KMS-11 (cell line): ENCODE data around the gene CACNG4.

Experiments
- H2AFZ ChIP-seq: fragments of 200-600 bp; sonication (generic); 2 replicates; pipeline ENCODE4 v1.6.1; 2016; ENCODE audit warnings: antibody characterized with exemption, mixed run types, low read depth
- H3K27ac ChIP-seq: fragments of 200-600 bp; sonication (generic); 2 replicates; pipeline ENCODE4 v1.6.1; 2016; ENCODE audit warnings: mild to moderate bottlenecking, mixed run types
- H3K27me3 ChIP-seq: fragments of 200-600 bp; sonication (generic); 2 replicates; pipeline ENCODE4 v1.6.1; 2017; ENCODE audit warnings: mild to moderate bottlenecking, low read depth, mixed run types, moderate library complexity; ENCODE audit not compliant: insufficient read depth
- H3K36me3 ChIP-seq: fragments of 200-600 bp; sonication (generic); 2 replicates; pipeline ENCODE4 v1.6.1; 2017; ENCODE audit warnings: mild to moderate bottlenecking, mixed run types; ENCODE audit not compliant: insufficient read depth
- H3K4me1 ChIP-seq: fragments of 200-600 bp; sonication (generic); 2 replicates; pipeline ENCODE4 v1.6.1; 2016; ENCODE audit warnings: mild to moderate bottlenecking, low read depth, mixed run types; ENCODE audit not compliant: poor library complexity, severe bottlenecking
- H3K4me2 ChIP-seq: fragments of 200-600 bp; sonication (generic); 2 replicates; pipeline ENCODE4 v1.7.0; 2016; ENCODE audit warnings: mild to moderate bottlenecking, mixed run types
- H3K4me3 ChIP-seq: fragments of 200-600 bp; sonication (generic); IDR thresholded peaks from 2 replicates; pipeline ENCODE4 v1.6.1; 2017; ENCODE audit warnings: low read depth, low read length, mixed read lengths; ENCODE audit not compliant: insufficient read depth
- H3K79me2 ChIP-seq: fragments of 200-600 bp; sonication (generic); 2 replicates; pipeline ENCODE4 v1.6.1; 2016; ENCODE audit warnings: low read depth, mixed run types; ENCODE audit not compliant: insufficient read depth
- H3K9ac ChIP-seq: fragments of 200-600 bp; sonication (generic); 2 replicates; pipeline ENCODE4 v1.6.1; 2016; ENCODE audit warnings: mild to moderate bottlenecking, mixed run types
- H4K20me1 ChIP-seq: fragments of 200-600 bp; sonication (generic); 2 replicates; pipeline ENCODE4 v1.6.1; 2016; ENCODE audit warnings: mild to moderate bottlenecking, mixed run types; ENCODE audit not compliant: insufficient read depth
- CTCF ChIP-seq: fragments of 200-600 bp; sonication (generic); conservative IDR thresholded peaks from 2 replicates; pipeline ENCODE4 v1.6.1; 2017; ENCODE audit warnings: low read depth, mild to moderate bottlenecking, antibody characterized with exemption, low read length, moderate library complexity, mixed read lengths

Gene CACNG4

GRCh38 chr17:66939461-66940114, 24.9 kb upstream of the CACNG4 start:
- H3K4me2 ChIP-seq = no peak overlapping the region
- no peaks in the 10 kb centered on the region for H3K27me3 ChIP-seq
- no peak for TF ChIP-seq CTCF
- no peaks in the 10 kb centered on the region for H3K79me2 ChIP-seq
- no peak overlapping the region for H3K9ac ChIP-seq
- H3K27ac ChIP-seq = no peak overlapping the region
- no peaks in the 10 kb centered on the region for H3K4me1 ChIP-seq
- H2AFZ ChIP-seq = no peak overlapping the region
- no peak overlapping the region for H3K4me3 ChIP-seq
- no peaks in the 10 kb centered on the region for H4K20me1 ChIP-seq
- no peaks in the 10 kb centered on the region for H3K36me3 ChIP-seq

- no peak overlapping the region for H2AFZ ChIP-seq
- no peaks in the 10 kb centered on the region for H3K27me3 ChIP-seq
- H3K27ac ChIP-seq = no peak overlapping the region
- TF ChIP-seq CTCF = no peak
- no peaks in the 10 kb centered on the region for H3K4me1 ChIP-seq
- H3K4me2 ChIP-seq = no peak overlapping the region
- no peak overlapping the region for H3K9ac ChIP-seq
- no peaks in the 10 kb centered on the region for H4K20me1 ChIP-seq
- H3K4me3 ChIP-seq = no peak overlapping the region
- no peaks in the 10 kb centered on the region for H3K36me3 ChIP-seq
- no peaks in the 10 kb centered on the region for H3K79me2 ChIP-seq
Measured at GRCh38 chr17:66941249-66941648, 23.3 kb upstream of the CACNG4 start.

- H3K79me2 ChIP-seq = no peaks in the 10 kb centered on the region
- no peaks in the 10 kb centered on the region for H4K20me1 ChIP-seq
- H2AFZ ChIP-seq = no peak overlapping the region
- no peaks in the 10 kb centered on the region for H3K36me3 ChIP-seq
- no peak for TF ChIP-seq CTCF
- H3K9ac ChIP-seq = no peak overlapping the region
- no peaks in the 10 kb centered on the region for H3K4me1 ChIP-seq
- H3K4me2 ChIP-seq = no peak overlapping the region
- no peaks in the 10 kb centered on the region for H3K27me3 ChIP-seq
- H3K27ac ChIP-seq = no peak overlapping the region
- H3K4me3 ChIP-seq = no peak overlapping the region
Measured at GRCh38 chr17:66941773-66942450, 22.6 kb upstream of the CACNG4 start.

GRCh38 chr17:66942451-66943264, 21.8 kb upstream of the CACNG4 start:
- H4K20me1 ChIP-seq = no peaks in the 10 kb centered on the region
- no peak overlapping the region for H3K4me3 ChIP-seq
- H3K27me3 ChIP-seq = no peaks in the 10 kb centered on the region
- H3K4me2 ChIP-seq = no peak overlapping the region
- H2AFZ ChIP-seq = no peak overlapping the region
- no peaks in the 10 kb centered on the region for H3K36me3 ChIP-seq
- no peak overlapping the region for H3K9ac ChIP-seq
- no peaks in the 10 kb centered on the region for H3K4me1 ChIP-seq
- H3K27ac ChIP-seq = no peak overlapping the region
- no peak for TF ChIP-seq CTCF
- H3K79me2 ChIP-seq = no peaks in the 10 kb centered on the region
